IPS-15b (cell line): ENCODE measurements around the gene CTF1.
"Not testable (repeated sequence)": the region's sequence is repeated elsewhere in the genome, so short reads cannot be mapped to it uniquely, and the experiment has no call there.

ENCODE experiments used
- H3K27me3 ChIP-seq: one replicate; pipeline ENCODE4 v1.6.1; 2013; ENCODE audit warnings: low read length; ENCODE audit not compliant: control insufficient read depth, insufficient read depth
- H3K36me3 ChIP-seq: one replicate; pipeline ENCODE4 v1.6.1; 2013; ENCODE audit warnings: low read length; ENCODE audit not compliant: control insufficient read depth, insufficient read depth
- H3K4me1 ChIP-seq: one replicate; pipeline ENCODE4 v1.6.1; 2013; ENCODE audit warnings: mild to moderate bottlenecking, low read length; ENCODE audit not compliant: control insufficient read depth, insufficient read depth
- H3K4me3 ChIP-seq: one replicate; pipeline ENCODE4 v1.5.1; 2013; ENCODE audit warnings: low read depth, low read length
- H3K9ac ChIP-seq: one replicate; pipeline ENCODE4 v1.6.1; 2013; ENCODE audit warnings: low read depth, mild to moderate bottlenecking, low read length
- H3K9me3 ChIP-seq: one replicate; pipeline ENCODE4 v1.6.1; 2013; ENCODE audit warnings: mild to moderate bottlenecking, low read length; ENCODE audit not compliant: control insufficient read depth, insufficient read depth

The CTF1 gene, protein sequence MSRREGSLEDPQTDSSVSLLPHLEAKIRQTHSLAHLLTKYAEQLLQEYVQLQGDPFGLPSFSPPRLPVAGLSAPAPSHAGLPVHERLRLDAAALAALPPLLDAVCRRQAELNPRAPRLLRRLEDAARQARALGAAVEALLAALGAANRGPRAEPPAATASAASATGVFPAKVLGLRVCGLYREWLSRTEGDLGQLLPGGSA

DNA sequence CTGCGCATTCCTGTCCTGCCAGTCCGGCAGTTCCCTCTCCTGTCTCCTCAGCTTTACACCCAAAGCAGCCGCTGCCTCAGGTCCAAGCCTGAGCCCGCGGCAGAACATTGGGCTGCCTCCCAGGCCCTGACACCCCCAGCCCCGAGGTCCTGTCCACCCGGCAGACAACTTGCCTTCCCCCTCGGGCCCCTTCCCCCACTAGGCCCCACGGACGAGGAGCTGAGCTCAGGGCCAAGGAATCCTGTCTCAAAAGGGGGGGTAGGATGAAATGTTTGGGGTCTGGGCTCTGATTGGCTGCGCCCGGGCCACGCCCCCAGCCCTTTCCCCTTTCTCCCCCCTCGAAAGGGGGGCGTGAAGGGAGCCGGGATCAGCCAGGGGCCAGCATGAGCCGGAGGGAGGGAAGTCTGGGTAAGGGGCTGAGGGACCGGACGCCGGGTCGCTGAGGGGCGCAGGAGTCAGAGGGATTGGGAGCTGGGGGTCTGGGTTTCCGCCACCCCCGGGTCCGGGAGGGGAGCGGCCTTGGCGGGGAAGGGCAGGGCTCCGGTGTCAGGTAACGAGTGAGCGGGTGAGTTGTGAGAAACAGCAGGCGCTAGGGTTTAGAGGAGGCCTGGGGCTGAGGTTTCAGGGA is at the start of gene CTF1:
CTF1 (plus strand) TSS at position 354 of the 628 bp plus-strand sequence; CDS start at position 384, 30 bp downstream.
- H3K9ac ChIP-seq = peak within 1 kb of the TSS; percentile 12
- H3K36me3 ChIP-seq = no peaks in the 10 kb centered on the region
- peaks cover 27% of the 10 kb centered on the region for H3K27me3 ChIP-seq
- H3K4me3 ChIP-seq = peak within 1 kb of the TSS; percentile 66
- no peaks in the 10 kb centered on the region for H3K9me3 ChIP-seq
- H3K4me1 ChIP-seq = peaks cover 6% of the 10 kb centered on the region

DNA sequence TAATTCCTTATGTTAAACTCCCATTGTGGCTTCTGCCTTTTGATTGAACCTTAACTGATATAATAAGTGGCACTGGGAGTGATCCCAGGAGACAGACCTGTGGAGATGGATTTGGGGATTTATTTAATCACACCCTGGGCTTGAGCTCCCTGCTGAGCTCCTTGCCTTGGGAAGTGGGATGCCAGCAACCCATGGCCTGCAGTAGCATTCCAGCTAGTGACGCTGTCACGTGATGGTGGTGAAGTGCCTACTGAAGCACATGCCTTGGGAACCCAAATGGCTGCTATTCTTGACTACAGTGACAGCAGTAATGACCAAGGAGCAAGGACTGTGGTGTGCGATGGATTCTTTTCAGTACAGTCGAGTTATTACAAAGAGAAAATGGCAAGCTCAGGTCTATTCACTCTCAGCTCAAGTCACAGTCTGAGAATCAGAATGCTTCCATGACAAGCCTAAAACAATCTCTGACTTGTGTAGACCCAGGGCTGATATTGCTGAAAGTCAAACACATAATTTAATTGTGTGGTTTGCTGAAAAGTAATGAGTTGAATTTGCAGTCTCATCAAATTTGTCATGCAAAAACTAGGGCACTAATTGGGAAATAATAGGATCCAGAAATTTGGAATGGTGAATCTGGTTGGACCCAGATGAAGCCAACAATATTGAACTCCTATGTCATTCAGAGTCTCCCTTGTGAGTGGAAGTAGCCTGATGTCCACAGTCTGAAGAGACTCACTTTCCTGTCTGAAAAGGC is 49.6 kb upstream of the CTF1 start:
- Histone ChIP-seq H3K36me3 (no peaks in the 10 kb centered on the region), H3K4me1 (peaks cover 2% of the 10 kb centered on the region), H3K4me3 (no peak overlapping the region), H3K9ac (no peak overlapping the region), H3K9me3 (no peaks in the 10 kb centered on the region), H3K27me3 (no peaks in the 10 kb centered on the region)

DNA sequence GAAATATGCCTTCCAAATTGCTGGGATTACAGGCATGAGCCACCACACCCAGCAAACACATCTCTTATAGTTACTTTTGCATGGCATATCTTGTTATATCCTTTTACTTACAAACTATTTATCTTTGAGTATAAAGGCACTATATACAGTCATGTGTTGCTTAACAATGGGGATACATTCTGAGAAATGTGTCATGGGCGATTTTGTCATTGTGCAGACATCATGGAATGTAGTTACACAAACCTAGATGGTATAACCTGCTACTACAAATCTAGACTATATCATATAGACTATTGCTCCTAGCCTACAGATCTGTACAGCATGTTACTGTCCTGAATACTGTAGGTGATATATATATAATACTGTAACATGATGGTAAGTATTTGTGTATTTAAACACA is 46.2 kb upstream of the CTF1 start:
- Histone ChIP-seq H3K36me3 (no peaks in the 10 kb centered on the region), H3K9me3 (no peaks in the 10 kb centered on the region), H3K27me3 (peaks cover 6% of the 10 kb centered on the region), H3K4me3 (no peak overlapping the region), H3K9ac (no peak overlapping the region), H3K4me1 (no peaks in the 10 kb centered on the region)

DNA sequence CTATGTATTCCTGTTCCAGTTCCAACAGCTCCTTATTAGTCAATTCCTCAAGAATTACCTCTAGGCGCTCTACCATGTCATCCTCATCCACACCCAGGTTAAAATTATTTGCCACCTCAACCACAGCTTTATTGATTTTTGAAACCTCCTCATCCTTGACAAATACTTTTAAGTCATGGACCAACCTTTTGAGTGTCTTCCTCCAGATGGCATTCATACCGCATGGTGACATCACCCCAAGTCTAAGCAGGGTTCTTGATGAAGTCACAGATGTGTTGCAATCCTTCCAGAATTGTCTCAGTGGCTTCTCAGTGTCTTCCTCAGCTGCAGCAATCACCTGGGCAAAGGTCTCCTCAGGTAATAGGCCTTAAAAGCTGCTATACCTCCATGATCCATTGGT is 42.7 kb upstream of the CTF1 start:
- no peak overlapping the region for H3K4me3 ChIP-seq
- H3K9me3 ChIP-seq = no peaks in the 10 kb centered on the region
- H3K27me3 ChIP-seq = peaks cover 22% of the 10 kb centered on the region
- H3K36me3 ChIP-seq = no peaks in the 10 kb centered on the region
- no peak overlapping the region for H3K9ac ChIP-seq
- no peaks in the 10 kb centered on the region for H3K4me1 ChIP-seq

DNA sequence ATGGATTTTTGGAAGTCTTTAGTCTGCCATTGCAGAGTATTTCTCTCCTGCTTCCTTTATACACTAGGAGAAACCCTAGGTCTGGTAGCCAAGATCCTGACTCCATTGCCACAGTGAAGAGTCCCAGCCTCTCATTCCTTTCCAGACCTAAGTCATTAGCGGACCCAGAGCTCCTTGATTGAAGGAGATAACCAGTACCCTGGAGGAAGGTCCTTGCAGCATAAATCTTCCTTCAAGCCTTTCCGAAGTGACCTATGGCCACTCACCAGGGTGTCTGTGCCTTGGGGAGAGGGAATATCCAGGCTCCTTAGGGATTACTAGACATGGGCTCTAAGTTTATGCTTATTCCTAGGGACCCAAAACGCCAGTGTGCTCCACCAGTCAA is 38.3 kb upstream of the CTF1 start:
- H3K4me1 ChIP-seq = no peaks in the 10 kb centered on the region
- H3K27me3 ChIP-seq = peaks cover 31% of the 10 kb centered on the region
- no peak overlapping the region for H3K9ac ChIP-seq
- no peaks in the 10 kb centered on the region for H3K9me3 ChIP-seq
- no peaks in the 10 kb centered on the region for H3K36me3 ChIP-seq
- no peak overlapping the region for H3K4me3 ChIP-seq

DNA sequence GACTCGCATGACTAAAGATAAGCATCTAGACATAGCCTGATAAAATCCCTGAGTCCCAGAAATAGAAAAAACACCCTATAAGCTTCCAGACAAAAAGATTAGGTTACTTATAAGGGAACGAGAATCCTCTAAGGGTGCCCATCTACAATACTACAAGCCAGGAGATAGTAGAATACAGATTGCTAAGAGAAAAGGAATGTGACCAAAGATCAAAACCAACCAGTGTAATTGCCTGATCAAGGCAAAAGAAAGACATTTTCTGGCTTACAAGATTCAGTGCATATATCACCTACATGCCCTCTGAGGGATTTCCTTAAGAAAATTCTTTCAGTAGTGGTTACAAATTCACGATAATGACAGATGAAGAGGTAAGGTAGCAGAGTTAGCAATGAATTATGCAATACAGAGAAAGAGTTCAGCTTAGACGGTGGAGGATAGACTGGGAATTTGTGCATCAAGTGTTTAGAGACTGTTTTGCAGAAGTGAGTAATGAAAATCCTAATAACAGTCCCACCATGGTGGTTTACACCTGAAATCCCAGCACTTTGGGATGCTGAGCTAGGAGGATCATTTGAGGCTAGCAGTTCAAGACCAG is 37.5 kb upstream of the CTF1 start:
- Histone ChIP-seq H3K4me1 (no peaks in the 10 kb centered on the region), H3K4me3 (no peak overlapping the region), H3K27me3 (peaks cover 29% of the 10 kb centered on the region), H3K9ac (no peak overlapping the region), H3K36me3 (no peaks in the 10 kb centered on the region), H3K9me3 (no peaks in the 10 kb centered on the region)

DNA sequence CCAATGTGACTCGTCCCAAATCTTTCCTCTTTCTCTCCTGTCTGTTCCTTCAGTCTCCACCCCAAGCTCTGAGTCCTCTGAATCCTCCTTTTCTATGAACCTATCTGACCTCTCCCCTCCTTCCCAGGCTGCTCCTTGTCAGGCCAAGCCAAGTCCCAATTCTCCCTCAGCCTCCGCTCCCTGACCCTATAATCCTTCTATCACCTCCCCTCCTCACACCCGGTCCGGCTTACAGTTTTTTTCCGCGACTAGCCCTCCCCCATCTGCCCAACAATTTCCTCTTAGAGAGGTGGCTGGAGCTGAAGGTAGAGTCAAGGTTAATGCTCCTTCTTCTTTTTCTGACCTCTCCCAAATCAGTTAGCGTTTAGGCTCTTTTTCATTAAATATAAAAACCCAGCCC is 35.7 kb upstream of the CTF1 start:
- H3K4me1 ChIP-seq = not testable (repeated sequence)
- peaks cover 25% of the 10 kb centered on the region for H3K27me3 ChIP-seq

DNA sequence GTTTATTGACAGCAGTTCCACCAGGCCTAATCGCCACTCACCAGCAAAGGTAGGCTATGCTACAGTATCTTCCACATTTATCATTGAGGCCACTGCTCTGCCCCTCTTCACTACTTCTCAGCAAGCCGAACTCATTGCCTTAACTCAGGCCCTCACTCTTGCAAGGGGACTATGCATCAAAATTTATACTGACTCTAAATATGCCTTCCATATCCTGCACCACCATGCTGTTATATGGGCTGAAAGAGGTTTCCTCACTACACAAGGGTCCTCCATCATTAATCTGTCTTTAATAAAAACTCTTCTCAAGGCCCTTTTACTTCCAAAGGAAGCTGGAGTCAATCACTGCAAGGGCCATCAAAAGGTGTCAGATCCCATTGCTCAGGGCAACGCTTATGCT is 33.2 kb upstream of the CTF1 start:
- not testable (repeated sequence) for H3K9ac ChIP-seq, H3K4me3 ChIP-seq, H3K4me1 ChIP-seq, H3K36me3 ChIP-seq, H3K9me3 ChIP-seq
- H3K27me3 ChIP-seq = peaks cover 14% of the 10 kb centered on the region

More for the DNA sequence above, 35.7 kb upstream of the CTF1 start:
- H3K36me3 ChIP-seq, H3K9me3 ChIP-seq, H3K4me3 ChIP-seq, H3K9ac ChIP-seq: not testable (repeated sequence)

DNA sequence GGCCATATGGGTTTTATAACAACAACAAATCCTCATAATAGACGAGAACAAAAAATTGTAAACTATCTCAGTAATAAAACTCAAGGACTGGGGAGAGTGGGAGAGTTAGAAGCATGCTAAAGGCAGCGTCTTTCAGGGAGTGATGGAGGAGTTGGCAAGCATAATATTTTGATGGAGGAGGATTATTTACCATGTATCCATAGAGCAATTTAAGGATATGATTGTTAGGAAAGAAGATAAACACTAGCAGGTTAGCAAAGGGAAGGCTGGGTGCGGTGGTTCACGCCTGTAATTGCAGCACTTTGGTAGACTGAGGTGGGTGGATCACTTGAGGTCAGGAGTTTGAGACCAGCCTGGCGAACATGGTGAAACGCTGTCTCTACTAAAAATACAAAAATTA is 30.4 kb upstream of the CTF1 start:
- Histone ChIP-seq H3K27me3 (peaks cover 5% of the 10 kb centered on the region), H3K36me3 (no peaks in the 10 kb centered on the region), H3K4me3 (no peak overlapping the region), H3K4me1 (no peaks in the 10 kb centered on the region), H3K9ac (no peak overlapping the region), H3K9me3 (no peaks in the 10 kb centered on the region)

DNA sequence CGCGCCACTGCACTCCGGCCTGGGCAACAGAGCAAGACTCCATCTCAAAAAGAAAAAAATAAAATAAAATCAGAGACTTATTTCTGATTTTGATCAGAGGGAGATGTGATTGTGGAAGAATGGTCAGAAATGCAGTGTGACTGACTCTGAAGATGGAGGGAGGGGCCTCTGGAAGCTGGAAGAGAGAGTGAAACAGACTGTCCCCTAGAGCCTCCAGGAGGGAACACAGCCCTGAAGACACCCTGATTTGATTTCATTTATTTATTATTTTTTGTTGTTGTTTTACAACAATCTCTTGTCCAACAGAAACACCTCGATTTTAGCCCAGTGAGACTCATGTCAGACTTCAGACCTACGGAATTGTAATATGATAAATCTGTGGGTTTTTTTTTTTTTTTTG is 28.7 kb upstream of the CTF1 start:
- H3K4me1 ChIP-seq = no peaks in the 10 kb centered on the region
- H3K36me3 ChIP-seq = no peaks in the 10 kb centered on the region
- no peak overlapping the region for H3K4me3 ChIP-seq
- H3K9me3 ChIP-seq = no peaks in the 10 kb centered on the region
- no peak overlapping the region for H3K9ac ChIP-seq
- peaks cover 20% of the 10 kb centered on the region for H3K27me3 ChIP-seq

DNA sequence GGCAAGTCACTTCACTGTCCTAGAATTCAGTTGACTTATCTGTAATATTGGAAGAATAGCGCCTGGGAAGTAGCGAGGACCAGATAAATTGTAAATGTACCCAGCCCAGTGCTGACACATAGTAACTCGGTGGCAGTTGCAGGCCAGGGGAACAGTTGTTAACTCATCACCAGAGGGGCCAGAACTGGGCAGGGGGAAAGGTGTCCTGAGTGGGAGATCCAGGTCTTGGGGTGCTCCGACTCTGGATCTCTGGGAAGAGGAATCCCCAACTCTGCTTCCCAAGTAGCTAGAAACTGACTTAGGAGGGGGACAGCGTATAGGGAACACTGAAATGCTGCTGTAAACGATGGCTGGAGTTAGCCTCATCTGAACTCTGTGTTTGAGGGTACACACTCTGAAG is 25.5 kb upstream of the CTF1 start:
- Histone ChIP-seq H3K4me1 (peaks cover 2% of the 10 kb centered on the region), H3K36me3 (no peaks in the 10 kb centered on the region), H3K9ac (no peak overlapping the region), H3K4me3 (no peak overlapping the region), H3K9me3 (no peaks in the 10 kb centered on the region), H3K27me3 (peaks cover 37% of the 10 kb centered on the region)
